Gastroesophageal sphincter (tissue), 3 donors: ENCODE data around the gene DISC1.

ENCODE experiments used
- POLR2A ChIP-seq, 2 donors: fragments of 450-650 bp; IDR thresholded peaks; one replicate each; pipeline ENCODE4 v1.6.1; 2017; ENCODE audit warnings: antibody characterized with exemption in 2 of 2, mild to moderate bottlenecking in 2 of 2, moderate library complexity in 1 of 2
- TF ChIP-seq, protein P1 (sequence below), 4 experiments: fragments of 200-600 bp in 2 of 4; fragments of 450-650 bp in 2 of 4; sonication (generic) in 1 of 4; IDR thresholded peaks; one replicate each; pipeline ENCODE4 v1.5.1; 2017 to 2019; ENCODE audit warnings: antibody characterized with exemption in 4 of 4, mild to moderate bottlenecking in 2 of 4, moderate library complexity in 2 of 4

DNA sequence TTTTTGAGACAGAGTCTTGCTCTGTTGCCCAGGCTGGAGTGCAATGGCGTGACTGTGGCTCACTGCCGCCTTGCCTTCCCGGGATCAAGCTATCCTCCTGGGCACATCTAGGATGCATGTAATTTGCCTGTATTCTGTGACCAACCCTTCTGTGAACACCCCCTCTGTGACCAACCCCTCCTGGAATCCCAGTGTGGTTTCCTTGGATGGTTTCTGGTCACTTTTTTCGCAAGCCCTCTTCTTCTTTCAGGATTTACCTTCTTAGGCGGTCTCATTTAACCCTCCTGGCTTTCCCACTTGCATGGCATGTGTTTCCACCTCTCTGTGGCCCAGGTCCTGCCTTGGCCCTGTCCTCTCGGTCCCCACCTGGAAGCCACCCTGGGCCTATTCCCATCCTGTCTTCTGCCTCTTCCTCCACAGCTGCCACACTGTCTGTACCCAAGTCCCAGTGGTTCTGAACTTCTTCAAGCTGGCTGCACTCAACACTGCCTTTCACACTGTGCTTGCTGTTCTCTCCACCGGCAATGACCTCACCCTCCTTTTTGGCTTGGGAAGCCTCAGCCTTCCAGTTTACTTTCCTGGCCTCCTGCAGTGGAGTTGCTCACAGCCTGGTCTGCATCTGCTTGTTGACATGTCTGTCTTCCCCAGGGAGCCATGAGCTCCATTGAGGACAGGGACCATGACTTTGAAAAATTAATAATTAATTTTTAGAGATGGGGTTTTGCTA lies 57.0 kb downstream of the DISC1 start:
- TF ChIP-seq POLR2A (IDR thresholded peaks at IDR 0.05), result no peak
- TF ChIP-seq, protein P1, sequence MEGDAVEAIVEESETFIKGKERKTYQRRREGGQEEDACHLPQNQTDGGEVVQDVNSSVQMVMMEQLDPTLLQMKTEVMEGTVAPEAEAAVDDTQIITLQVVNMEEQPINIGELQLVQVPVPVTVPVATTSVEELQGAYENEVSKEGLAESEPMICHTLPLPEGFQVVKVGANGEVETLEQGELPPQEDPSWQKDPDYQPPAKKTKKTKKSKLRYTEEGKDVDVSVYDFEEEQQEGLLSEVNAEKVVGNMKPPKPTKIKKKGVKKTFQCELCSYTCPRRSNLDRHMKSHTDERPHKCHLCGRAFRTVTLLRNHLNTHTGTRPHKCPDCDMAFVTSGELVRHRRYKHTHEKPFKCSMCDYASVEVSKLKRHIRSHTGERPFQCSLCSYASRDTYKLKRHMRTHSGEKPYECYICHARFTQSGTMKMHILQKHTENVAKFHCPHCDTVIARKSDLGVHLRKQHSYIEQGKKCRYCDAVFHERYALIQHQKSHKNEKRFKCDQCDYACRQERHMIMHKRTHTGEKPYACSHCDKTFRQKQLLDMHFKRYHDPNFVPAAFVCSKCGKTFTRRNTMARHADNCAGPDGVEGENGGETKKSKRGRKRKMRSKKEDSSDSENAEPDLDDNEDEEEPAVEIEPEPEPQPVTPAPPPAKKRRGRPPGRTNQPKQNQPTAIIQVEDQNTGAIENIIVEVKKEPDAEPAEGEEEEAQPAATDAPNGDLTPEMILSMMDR (IDR thresholded peaks at IDR 0.05), result no peak
